Measurements from ENCODE around the gene STARD13. TPM values are rescaled to one million over a fixed set of nuclear protein-coding genes. Genes with fewer than 3 reads are reported as not detected.

The STARD13 gene
- total RNA-seq, 1 donor = 28.2 TPM

DNA sequence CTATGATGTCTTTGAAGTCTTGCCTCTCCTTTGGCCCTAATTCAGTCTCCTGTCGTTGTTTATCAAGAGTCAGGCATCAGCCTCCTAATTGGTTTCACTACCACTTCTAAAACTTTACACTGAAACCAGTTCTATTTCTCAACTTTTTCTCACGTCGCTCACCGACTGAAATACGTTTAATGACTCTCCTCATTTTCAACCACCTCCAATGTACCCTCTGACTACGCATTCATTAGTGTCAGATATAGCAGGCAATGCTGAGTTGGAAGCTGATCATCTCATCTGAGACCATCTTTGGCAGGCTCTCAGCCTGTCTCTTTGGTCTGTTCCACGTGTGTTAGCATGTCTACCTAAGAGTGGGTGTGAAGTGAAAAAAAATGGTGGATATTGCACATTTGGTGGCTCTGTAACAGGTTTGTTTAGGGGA is 141.2 kb downstream of the STARD13 start:
- Histone ChIP-seq H3K27me3 (ENCODE audit: insufficient read depth, low read length) (no peaks in the 10 kb centered on the region), H3K4me2 (ENCODE audit: insufficient read depth, low read length) (no peak overlapping the region), H3K79me2 (ENCODE audit: insufficient read depth, low read length) (peaks cover 76% of the 10 kb centered on the region), H3K36me3 (ENCODE audit: insufficient read depth, low read length) (peaks cover 37% of the 10 kb centered on the region), H3K27ac (ENCODE audit: low read depth, low read length) (no peak overlapping the region), H3K4me1 (ENCODE audit: insufficient read depth, low read length) (no peaks in the 10 kb centered on the region), H3K4me3 (ENCODE audit: insufficient read depth, low read length) (no peak overlapping the region), H4K20me1 (ENCODE audit: insufficient read depth, low read length) (peaks cover 6% of the 10 kb centered on the region), H3K9me3 (ENCODE audit: low read depth, low read length) (no peaks in the 10 kb centered on the region), H2AFZ (ENCODE audit: low read length) (no peak overlapping the region)
- DNase-seq (ENCODE audit: insufficient read length, low spot score, missing footprints) = no peak
- TF ChIP-seq, protein P1, sequence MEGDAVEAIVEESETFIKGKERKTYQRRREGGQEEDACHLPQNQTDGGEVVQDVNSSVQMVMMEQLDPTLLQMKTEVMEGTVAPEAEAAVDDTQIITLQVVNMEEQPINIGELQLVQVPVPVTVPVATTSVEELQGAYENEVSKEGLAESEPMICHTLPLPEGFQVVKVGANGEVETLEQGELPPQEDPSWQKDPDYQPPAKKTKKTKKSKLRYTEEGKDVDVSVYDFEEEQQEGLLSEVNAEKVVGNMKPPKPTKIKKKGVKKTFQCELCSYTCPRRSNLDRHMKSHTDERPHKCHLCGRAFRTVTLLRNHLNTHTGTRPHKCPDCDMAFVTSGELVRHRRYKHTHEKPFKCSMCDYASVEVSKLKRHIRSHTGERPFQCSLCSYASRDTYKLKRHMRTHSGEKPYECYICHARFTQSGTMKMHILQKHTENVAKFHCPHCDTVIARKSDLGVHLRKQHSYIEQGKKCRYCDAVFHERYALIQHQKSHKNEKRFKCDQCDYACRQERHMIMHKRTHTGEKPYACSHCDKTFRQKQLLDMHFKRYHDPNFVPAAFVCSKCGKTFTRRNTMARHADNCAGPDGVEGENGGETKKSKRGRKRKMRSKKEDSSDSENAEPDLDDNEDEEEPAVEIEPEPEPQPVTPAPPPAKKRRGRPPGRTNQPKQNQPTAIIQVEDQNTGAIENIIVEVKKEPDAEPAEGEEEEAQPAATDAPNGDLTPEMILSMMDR (IDR thresholded peaks at IDR 0.05; ENCODE audit: extremely low read depth, low read depth, low read length) = no peak

- H3K27me3 ChIP-seq (ENCODE audit: insufficient read depth, low read length) = no peaks in the 10 kb centered on the region
- no peak overlapping the region for H3K4me2 ChIP-seq (ENCODE audit: insufficient read depth, low read length)
- TF ChIP-seq, protein P1 (IDR thresholded peaks at IDR 0.05; ENCODE audit: extremely low read depth, low read depth, low read length) = no peak
- no peak overlapping the region for H3K27ac ChIP-seq (ENCODE audit: low read depth, low read length)
- H4K20me1 ChIP-seq (ENCODE audit: insufficient read depth, low read length) = peaks cover 6% of the 10 kb centered on the region
- no peak for DNase-seq (ENCODE audit: insufficient read length, low spot score, missing footprints)
- H3K4me1 ChIP-seq (ENCODE audit: insufficient read depth, low read length) = peaks cover 7% of the 10 kb centered on the region
- no peak overlapping the region for H3K4me3 ChIP-seq (ENCODE audit: insufficient read depth, low read length)
- no peaks in the 10 kb centered on the region for H3K9me3 ChIP-seq (ENCODE audit: low read depth, low read length)
- H3K79me2 ChIP-seq (ENCODE audit: insufficient read depth, low read length) = peaks cover 63% of the 10 kb centered on the region
- H3K36me3 ChIP-seq (ENCODE audit: insufficient read depth, low read length) = peaks cover 60% of the 10 kb centered on the region
- H2AFZ ChIP-seq (ENCODE audit: low read length) = no peak overlapping the region
Observed at GRCh38 chr13:33139780-33140535, 145.6 kb downstream of the STARD13 start.

DNA sequence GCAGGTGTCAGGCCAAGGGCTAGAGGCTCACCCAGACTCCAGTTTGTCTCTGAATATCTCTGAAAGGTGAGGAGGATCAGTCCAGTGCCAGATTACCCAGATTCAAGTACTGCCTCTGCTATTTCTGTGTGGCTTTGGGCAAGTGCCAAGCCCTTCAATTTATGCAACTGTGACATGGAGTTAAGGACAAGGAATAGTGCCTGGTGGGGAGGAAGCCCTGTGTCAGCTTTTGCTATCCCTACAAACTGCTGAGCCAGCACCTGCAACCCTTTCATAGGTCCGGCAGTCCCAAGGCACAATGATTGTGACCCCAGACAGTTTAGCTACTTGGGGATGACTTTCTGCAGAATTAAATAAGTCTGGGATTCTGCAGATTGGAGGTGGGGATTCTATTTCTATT is 146.4 kb downstream of the STARD13 start:
- Histone ChIP-seq H3K4me3 (ENCODE audit: insufficient read depth, low read length) (no peak overlapping the region), H3K27ac (ENCODE audit: low read depth, low read length) (no peak overlapping the region), H3K79me2 (ENCODE audit: insufficient read depth, low read length) (peaks cover 60% of the 10 kb centered on the region), H4K20me1 (ENCODE audit: insufficient read depth, low read length) (peaks cover 8% of the 10 kb centered on the region), H3K9me3 (ENCODE audit: low read depth, low read length) (no peaks in the 10 kb centered on the region), H2AFZ (ENCODE audit: low read length) (no peak overlapping the region), H3K36me3 (ENCODE audit: insufficient read depth, low read length) (peaks cover 56% of the 10 kb centered on the region), H3K4me1 (ENCODE audit: insufficient read depth, low read length) (peaks cover 12% of the 10 kb centered on the region), H3K27me3 (ENCODE audit: insufficient read depth, low read length) (no peaks in the 10 kb centered on the region), H3K4me2 (ENCODE audit: insufficient read depth, low read length) (no peak overlapping the region)
- TF ChIP-seq, protein P1 (IDR thresholded peaks at IDR 0.05; ENCODE audit: extremely low read depth, low read depth, low read length) = no peak
- DNase-seq (ENCODE audit: insufficient read length, low spot score, missing footprints) = no peak

DNA sequence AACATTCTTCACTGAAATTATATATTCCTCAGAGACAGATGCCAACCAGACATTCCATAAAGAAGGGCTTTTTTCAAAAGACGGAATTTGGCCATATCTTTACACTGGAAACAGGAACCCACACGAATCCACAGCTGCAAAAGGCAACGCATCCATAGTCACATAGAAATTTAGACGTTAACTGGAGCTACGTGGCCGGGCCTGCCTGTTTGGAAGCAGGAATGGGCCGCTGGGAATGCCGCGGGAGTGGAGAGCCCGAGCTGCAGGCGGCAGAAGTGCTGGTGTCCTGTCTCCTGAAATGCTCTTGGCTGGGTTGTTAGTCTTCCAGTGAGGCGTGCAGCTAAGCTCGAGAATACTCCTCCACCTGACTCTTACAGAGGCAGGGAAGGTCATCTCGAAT is 147.1 kb downstream of the STARD13 start:
- H3K36me3 ChIP-seq (ENCODE audit: insufficient read depth, low read length) = peaks cover 54% of the 10 kb centered on the region
- H3K4me1 ChIP-seq (ENCODE audit: insufficient read depth, low read length) = peaks cover 15% of the 10 kb centered on the region
- TF ChIP-seq, protein P1 (IDR thresholded peaks at IDR 0.05; ENCODE audit: extremely low read depth, low read depth, low read length) = no peak
- peaks cover 58% of the 10 kb centered on the region for H3K79me2 ChIP-seq (ENCODE audit: insufficient read depth, low read length)
- H3K4me2 ChIP-seq (ENCODE audit: insufficient read depth, low read length) = no peak overlapping the region
- no peak overlapping the region for H3K4me3 ChIP-seq (ENCODE audit: insufficient read depth, low read length)
- H2AFZ ChIP-seq (ENCODE audit: low read length) = no peak overlapping the region
- no peaks in the 10 kb centered on the region for H3K9me3 ChIP-seq (ENCODE audit: low read depth, low read length)
- H4K20me1 ChIP-seq (ENCODE audit: insufficient read depth, low read length) = peaks cover 4% of the 10 kb centered on the region
- DNase-seq (ENCODE audit: insufficient read length, low spot score, missing footprints) = no peak
- H3K27me3 ChIP-seq (ENCODE audit: insufficient read depth, low read length) = no peaks in the 10 kb centered on the region
- peak overlapping the region; percentile 30 for H3K27ac ChIP-seq (ENCODE audit: low read depth, low read length)
